Measurements from ENCODE around the gene ZNF283.
A peak's percentile ranks its signal among the peaks of the same experiment; 100 is the strongest.
"Not testable (repeated sequence)": the region's sequence is repeated elsewhere in the genome, so short reads cannot be mapped to it uniquely, and the experiment has no call there.

The ZNF283 gene

GRCh38 chr19:43802216-43802951 lies 24.7 kb upstream of the ZNF283 start, which contains the start of gene LYPD5:
Gene LYPD5 (minus strand): TSS chr19:43802447. CDS start chr19:43802380, 67 bp downstream.
- DNase-seq: no peak

GRCh38 chr19:43804432-43804831 lies 22.7 kb upstream of the ZNF283 start:
- no peak for DNase-seq

DNA sequence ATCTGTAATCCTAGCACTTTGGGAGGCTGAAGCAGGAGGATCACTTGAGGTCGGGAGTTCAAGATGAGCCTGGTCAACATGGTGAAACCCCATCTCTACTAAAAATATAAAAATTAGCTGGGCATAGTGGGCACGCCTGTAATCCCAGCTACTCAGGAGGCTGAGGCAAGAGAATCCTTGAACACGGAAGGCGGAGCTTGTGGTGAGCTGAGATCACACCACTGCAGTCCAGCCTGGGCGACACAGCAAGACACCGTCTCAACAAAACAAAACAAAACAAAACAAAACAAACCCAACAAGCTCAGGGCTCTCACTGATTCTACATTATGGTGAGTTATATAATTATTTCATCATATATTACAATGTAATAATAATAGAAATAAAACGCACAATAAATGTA lies 20.7 kb upstream of the ZNF283 start:
- not testable (repeated sequence) for DNase-seq

GRCh38 chr19:43806848-43807247 lies 20.3 kb upstream of the ZNF283 start:
- DNase-seq: no peak

- DNase-seq: no peak
These were observed 19.5 kb upstream of the ZNF283 start for GRCh38 chr19:43807651-43808050.

- DNase-seq: peak in 2 of 3 experiments; percentile 65 to 80
These were observed 17.1 kb upstream of the ZNF283 start for GRCh38 chr19:43809762-43810696.

DNA sequence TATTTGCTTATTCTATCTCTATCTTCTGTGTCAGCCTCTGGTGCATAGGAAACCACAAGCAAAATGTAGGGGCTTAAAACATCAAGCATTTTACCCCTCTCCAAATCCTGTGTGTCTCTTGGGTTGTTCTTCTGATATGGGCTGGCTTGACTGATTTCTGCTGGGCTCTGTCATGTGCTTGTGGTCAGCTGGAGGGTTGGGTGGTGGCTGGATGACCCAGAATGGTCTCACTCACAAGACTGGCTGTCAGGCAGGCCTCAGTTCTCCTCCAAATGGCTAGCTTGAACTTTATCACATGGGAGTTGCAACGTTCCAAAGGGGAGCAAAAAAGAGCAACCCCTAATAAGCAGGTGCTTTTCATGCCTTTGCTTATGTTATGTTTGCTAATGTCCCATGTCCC lies 15.3 kb upstream of the ZNF283 start:
- no peak for DNase-seq

DNA sequence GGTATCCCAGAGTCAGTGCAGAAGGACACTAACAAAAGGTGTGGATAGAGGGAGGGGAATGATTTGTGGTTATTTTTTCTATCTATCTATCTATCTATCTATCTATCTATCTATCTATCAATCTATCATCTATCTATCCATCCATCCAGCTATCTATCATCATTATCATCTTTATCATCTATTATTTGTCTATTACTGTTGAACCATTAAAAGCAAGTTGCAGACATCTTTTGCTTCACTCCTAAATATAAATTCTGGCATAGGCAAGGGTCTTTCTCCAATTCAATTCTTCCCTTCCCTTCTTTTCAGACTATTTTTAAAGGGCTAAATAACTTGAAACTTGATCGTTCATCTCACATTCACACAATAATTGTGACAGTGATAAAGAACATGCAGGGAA lies 14.9 kb upstream of the ZNF283 start:
- DNase-seq: no peak

GRCh38 chr19:43812688-43813087 lies 14.4 kb upstream of the ZNF283 start:
- no peak for DNase-seq

GRCh38 chr19:43814663-43815352 lies 12.3 kb upstream of the ZNF283 start:
- DNase-seq: no peak

- DNase-seq: not testable (repeated sequence)
These were observed 9.7 kb upstream of the ZNF283 start for GRCh38 chr19:43817454-43817853.

DNA sequence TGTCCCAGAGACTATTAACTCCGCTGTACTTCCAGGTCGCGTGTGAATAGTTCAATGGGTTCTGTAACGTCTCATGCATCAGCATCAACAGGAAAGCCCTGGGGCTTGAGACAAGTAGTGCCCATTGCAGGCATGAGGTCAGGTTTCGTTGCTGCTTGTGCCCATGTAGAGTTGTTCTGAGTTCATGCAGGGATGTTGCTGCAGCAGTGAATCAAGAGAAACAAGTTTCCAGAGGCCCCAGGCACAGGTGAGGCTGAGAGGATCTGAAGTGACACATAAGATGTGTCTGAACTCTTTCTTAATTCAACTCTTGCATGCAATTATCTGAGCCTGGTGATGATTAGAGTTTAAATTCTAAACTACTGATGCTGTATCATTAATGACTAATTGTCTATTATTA lies 8.6 kb upstream of the ZNF283 start:
- no peak for DNase-seq

GRCh38 chr19:43820098-43820883 lies 6.8 kb upstream of the ZNF283 start:
- no peak for DNase-seq

DNA sequence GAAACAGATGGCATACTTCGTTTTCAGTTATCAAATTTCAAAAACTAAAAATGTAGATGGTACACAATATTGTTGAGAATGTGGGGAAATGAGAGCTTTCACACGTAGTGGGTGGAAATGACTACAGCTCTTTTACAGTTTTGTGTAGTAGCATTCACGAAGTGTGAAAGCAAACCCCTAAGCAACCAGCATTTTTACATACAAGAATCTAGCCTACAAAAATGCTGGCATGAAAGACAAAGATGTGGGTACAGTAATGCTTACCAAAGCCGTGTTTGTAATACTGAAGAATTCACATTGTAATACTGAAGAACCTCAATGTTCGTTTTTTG lies 6.3 kb upstream of the ZNF283 start:
- no peak for DNase-seq

DNA sequence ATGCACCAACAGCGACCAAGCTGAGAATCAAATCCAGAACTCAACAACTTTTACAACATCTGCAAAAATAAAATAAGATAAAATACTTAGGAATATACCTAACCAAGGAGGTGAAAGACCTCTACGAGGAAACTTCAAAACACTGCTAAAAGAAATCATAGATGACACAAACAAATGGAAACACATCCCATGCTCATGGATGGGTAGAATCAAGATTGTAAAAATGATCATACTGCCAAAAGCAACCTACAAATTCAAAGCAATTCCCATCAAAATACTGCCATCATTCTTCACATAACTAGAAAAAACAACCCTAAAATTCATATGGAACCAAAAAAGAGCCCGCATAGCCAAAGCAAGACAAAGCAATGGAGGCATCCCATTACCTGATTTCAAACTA lies 3.3 kb upstream of the ZNF283 start:
- not testable (repeated sequence) for DNase-seq

DNA sequence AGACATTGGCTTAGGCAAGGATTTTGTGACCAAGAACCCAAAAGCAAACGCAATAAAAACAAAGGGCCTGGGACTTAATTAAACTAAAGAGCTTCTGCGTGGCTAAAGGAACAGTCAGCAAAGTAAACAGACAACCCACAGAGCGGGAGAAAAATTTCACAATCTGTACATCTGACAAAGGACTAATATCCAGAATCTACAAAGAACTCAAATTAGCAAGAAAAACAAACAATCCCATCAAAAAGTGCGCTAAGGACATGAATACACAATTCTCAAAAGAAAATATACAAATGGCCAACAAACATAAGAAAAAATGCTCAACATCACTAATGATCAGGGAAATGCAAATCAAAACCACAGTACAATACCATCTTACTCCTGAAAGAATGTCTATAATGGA lies 2.5 kb upstream of the ZNF283 start:
- peak in 1 of 3 experiments; percentile 6 for DNase-seq

DNA sequence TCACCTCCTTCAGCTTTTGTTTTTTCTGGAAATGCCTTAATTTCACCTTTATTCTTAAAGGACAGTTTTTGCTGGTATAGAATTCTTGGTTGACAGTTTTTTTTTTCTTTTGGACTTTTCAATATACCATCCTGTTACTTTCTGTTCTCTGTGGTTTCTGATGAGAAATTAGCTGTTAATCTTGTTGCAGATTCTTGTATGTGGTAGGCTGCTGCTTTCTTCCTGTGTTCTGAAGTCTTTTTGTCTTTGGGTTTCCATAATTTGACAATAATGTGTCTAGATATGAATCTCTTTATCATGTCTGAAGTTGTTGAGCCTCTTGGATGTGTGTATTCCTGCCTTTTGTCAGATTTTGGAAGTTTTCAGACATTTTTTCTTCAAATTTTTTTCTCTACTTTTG lies 12.0 kb downstream of the ZNF283 start:
- no peak for DNase-seq

- DNase-seq: no peak
These were observed 14.9 kb downstream of the ZNF283 start for GRCh38 chr19:43842007-43842406.

DNA sequence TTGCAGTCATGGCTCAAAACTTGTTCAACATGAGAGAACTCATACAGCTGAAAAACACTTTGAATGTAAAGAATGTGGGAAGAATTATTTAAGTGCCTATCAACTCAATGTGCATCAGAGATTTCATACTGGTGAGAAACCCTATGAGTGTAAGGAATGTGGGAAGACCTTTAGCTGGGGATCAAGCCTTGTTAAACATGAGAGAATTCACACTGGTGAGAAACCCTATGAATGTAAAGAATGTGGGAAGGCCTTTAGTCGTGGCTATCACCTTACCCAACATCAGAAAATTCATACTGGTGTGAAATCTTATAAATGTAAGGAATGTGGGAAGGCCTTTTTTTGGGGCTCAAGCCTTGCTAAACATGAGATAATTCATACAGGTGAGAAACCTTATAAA lies 20.1 kb downstream of the ZNF283 start:
- no peak for DNase-seq

DNA sequence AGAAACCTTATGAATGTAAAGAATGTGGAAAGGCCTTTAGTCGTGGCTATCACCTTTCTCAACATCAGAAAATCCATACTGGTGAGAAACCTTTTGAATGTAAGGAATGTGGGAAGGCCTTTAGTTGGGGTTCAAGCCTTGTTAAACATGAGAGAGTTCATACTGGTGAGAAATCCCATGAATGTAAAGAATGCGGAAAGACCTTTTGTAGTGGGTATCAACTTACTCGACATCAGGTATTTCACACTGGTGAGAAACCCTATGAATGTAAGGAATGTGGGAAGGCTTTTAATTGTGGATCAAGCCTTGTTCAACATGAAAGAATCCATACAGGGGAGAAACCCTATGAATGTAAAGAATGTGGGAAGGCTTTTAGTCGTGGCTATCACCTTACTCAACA lies 20.8 kb downstream of the ZNF283 start:
- DNase-seq: no peak

- no peak for DNase-seq
These were observed 21.7 kb downstream of the ZNF283 start for GRCh38 chr19:43848821-43849220.

- no peak for DNase-seq
These were observed 31.1 kb downstream of the ZNF283 start for GRCh38 chr19:43858174-43858573.

DNA sequence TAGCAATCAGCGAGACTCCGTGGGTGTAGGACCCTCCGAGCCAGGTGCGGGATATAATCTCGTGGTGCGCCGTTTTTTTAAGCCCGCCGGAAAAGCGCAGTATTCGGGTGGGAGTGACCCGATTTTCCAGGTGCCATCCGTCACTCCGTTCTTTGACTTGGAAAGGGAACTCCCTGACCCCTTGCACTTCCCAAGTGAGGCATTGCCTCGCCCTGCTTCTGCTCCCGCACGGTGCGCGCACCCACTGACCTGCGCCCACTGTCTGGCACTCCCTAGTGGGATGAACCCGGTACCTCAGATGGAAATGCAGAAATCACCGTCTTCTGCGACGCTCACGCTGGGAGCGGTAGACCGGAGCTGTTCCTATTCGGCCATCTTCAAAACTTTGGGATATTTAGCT lies 39.8 kb downstream of the ZNF283 start:
- not testable (repeated sequence) for DNase-seq

Measured in NCI-H1417 (cell line).